Stimulated activated CD4-positive, alpha-beta T cell treated with anti-CD3 and anti-CD28 coated beads, Interleukin-1b, Interleukin-23, amount 100 ng/mL, for 1 hour (primary cell): ENCODE results near the gene WDR93.
A peak's percentile ranks its signal among the peaks of the same experiment; 100 is the strongest.

Experiments used
- DNase-seq, 2 donors: peaks; one replicate each; pipeline ENCODE4 v3.0.0-alpha.2; 2020; ENCODE audit warnings: low read depth in 2 of 2

WDR93 gene

GRCh38 chr15:89749054-89749453 lies 58.4 kb downstream of the WDR93 start:
- no peak for DNase-seq

- DNase-seq, result no peak
These were observed 58.9 kb downstream of the WDR93 start for GRCh38 chr15:89749526-89749925.

GRCh38 chr15:89749951-89750559 lies 59.4 kb downstream of the WDR93 start:
- DNase-seq, result no peak

- DNase-seq, result peak; percentile 63 to 75
These were observed 60.2 kb downstream of the WDR93 start, which contains the start of gene MESP1 for GRCh38 chr15:89750560-89751542. MESP1 (minus strand) TSS chr15:89751249; CDS start chr15:89751231, 18 bp downstream.

GRCh38 chr15:89751748-89752147 lies 61.1 kb downstream of the WDR93 start:
- no peak for DNase-seq

GRCh38 chr15:89753855-89754254 lies 63.2 kb downstream of the WDR93 start:
- no peak for DNase-seq

- DNase-seq, result no peak
These were observed 63.9 kb downstream of the WDR93 start for GRCh38 chr15:89754361-89755154.

GRCh38 chr15:89755701-89756100 lies 65.1 kb downstream of the WDR93 start:
- no peak for DNase-seq

GRCh38 chr15:89756897-89757296 lies 66.3 kb downstream of the WDR93 start:
- DNase-seq, result no peak

- DNase-seq, result no peak
These were observed 67.7 kb downstream of the WDR93 start for GRCh38 chr15:89758283-89758682.

- no peak for DNase-seq
These were observed 68.4 kb downstream of the WDR93 start for GRCh38 chr15:89758981-89759380.

- DNase-seq, result no peak
These were observed 69.2 kb downstream of the WDR93 start for GRCh38 chr15:89759835-89760234.

GRCh38 chr15:89760303-89761008 lies 69.8 kb downstream of the WDR93 start:
- DNase-seq, result peak in 1 of 2 donors; percentile 39

GRCh38 chr15:89761009-89761831 lies 70.6 kb downstream of the WDR93 start:
- no peak for DNase-seq

- no peak for DNase-seq
These were observed 71.3 kb downstream of the WDR93 start for GRCh38 chr15:89761929-89762328.

GRCh38 chr15:89765694-89766093 lies 75.1 kb downstream of the WDR93 start:
- DNase-seq, result no peak

- DNase-seq, result no peak
These were observed 76.0 kb downstream of the WDR93 start for GRCh38 chr15:89766357-89767311.

- no peak for DNase-seq
These were observed 76.9 kb downstream of the WDR93 start for GRCh38 chr15:89767411-89767915.

- no peak for DNase-seq
These were observed 77.5 kb downstream of the WDR93 start for GRCh38 chr15:89768071-89768500.
